Measurements from ENCODE around the gene MBTPS1.

- no peak for TF ChIP-seq CTCF (IDR thresholded peaks at IDR 0.05)
- no peak for TF ChIP-seq POLR2A (IDR thresholded peaks at IDR 0.05)
Measured at GRCh38 chr16:84055801-84056634, 60.7 kb downstream of the MBTPS1 start.

All from thyroid gland (tissue), 4 donors.